Inflammatory macrophage treated with lipopolysaccharide for 1 hour (primary cell): ENCODE results near the gene RHOJ.
"Not testable (repeated sequence)": the region's sequence is repeated elsewhere in the genome, so short reads cannot be mapped to it uniquely, and the experiment has no call there.

Source experiments
- DNase-seq, 2 donors: peaks; one replicate each; pipeline ENCODE4 v3.0.0-alpha.2; 2020 to 2022

The RHOJ gene

GRCh38 chr14:63269561-63270225 lies 65.5 kb downstream of the RHOJ start:
- DNase-seq: no peak

GRCh38 chr14:63273129-63273528 lies 68.9 kb downstream of the RHOJ start:
- no peak for DNase-seq

GRCh38 chr14:63273717-63274655 lies 69.7 kb downstream of the RHOJ start:
- DNase-seq: no peak

- no peak for DNase-seq
Observed at GRCh38 chr14:63275611-63276010, 71.4 kb downstream of the RHOJ start.

- DNase-seq: no peak
Observed at GRCh38 chr14:63276016-63276415, 71.8 kb downstream of the RHOJ start.

GRCh38 chr14:63276492-63277342 lies 72.5 kb downstream of the RHOJ start:
- DNase-seq: peak in 1 of 2 donors; percentile 49

- DNase-seq: no peak
Observed at GRCh38 chr14:63277591-63278183, 73.4 kb downstream of the RHOJ start.

GRCh38 chr14:63279933-63280332 lies 75.7 kb downstream of the RHOJ start:
- not testable (repeated sequence) for DNase-seq

- no peak for DNase-seq
Observed at GRCh38 chr14:63282997-63283883, 79.0 kb downstream of the RHOJ start.

GRCh38 chr14:63283884-63284248 lies 79.6 kb downstream of the RHOJ start:
- no peak for DNase-seq

- DNase-seq: no peak
Observed at GRCh38 chr14:63286071-63286470, 81.8 kb downstream of the RHOJ start.

- no peak for DNase-seq
Observed at GRCh38 chr14:63287666-63288483, 83.6 kb downstream of the RHOJ start.

- DNase-seq: no peak
Observed at GRCh38 chr14:63288853-63289252, 84.6 kb downstream of the RHOJ start.

GRCh38 chr14:63290741-63291430 lies 86.6 kb downstream of the RHOJ start:
- no peak for DNase-seq

- no peak for DNase-seq
Observed at GRCh38 chr14:63292805-63293204, 88.6 kb downstream of the RHOJ start.

- no peak for DNase-seq
Observed at GRCh38 chr14:63295231-63295685, 91.0 kb downstream of the RHOJ start.

GRCh38 chr14:63296060-63296563 lies 91.9 kb downstream of the RHOJ start:
- DNase-seq: no peak

- no peak for DNase-seq
Observed at GRCh38 chr14:63297372-63298063, 93.3 kb downstream of the RHOJ start.
